Inflammatory macrophage treated with lipopolysaccharide for 4 hours (primary cell): Measurements from ENCODE around the gene GRAMD1B.
"Not testable (repeated sequence)": the region's sequence is repeated elsewhere in the genome, so short reads cannot be mapped to it uniquely, and the experiment has no call there.

Source experiments
- DNase-seq: peaks from one replicate; pipeline ENCODE4 v3.0.0-alpha.2; 2020

GRAMD1B gene

DNA sequence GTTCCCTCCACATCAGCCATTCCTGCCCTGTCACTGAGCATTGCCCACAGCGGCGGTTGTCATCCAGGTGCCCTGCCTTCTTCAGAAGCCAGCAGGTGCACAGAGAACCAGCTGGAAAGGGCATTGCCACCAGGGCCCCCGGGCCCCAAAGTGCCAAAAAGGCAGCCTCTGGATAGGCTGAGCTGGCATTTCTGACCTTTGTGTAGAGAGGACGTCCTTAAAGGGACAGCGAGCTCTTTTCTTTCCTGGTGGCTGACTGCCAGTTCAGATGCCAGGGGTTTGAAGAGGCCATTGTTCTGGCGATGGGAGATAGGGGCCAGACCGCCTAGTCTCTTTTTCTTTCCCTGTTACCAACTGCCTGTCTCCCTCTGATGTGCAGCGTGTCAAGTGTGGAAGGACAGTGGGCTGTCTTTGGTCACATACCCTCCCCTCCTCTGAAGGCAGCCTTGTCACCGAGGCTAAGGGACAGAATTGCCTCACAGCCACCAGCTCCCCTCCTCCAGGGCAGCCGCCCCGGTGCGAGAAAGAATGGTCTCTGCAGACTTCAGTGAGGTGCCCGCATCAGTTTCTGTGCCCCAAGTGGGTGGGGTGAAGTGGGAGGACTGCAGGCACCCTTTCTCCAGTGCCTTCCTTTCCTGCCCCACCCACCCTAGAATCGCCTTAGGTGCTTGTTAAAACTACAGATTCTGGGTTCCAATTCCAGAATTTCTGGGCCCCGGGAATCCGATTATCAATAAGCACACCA, 114.7 kb downstream of the GRAMD1B start:
- no peak for DNase-seq

DNA sequence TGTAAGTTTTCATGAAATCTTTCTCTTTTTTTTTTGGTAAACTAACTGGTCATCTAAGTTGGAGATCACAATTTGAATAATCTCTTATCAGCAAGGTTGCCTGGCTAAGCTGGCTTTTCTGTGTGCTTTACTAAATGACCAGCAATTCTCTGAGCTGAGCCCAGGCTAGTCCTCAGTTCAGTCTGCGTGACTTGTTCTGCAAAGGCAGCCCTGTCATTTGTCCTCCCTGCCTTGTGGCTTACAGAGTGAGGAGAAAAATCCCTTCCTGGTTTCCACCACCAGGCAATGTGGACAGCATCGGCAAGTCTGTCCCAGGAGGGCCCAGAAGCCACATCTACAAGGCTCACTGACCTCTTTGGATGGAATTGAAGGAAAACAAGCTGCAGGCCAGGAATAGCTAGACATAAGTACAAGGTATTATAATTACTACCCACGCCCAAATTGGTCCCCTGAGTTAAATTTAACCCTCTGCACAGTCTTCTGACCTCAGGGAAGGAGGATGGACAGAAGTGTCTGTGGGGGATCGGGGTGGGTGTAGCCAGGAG, 115.7 kb downstream of the GRAMD1B start:
- no peak for DNase-seq

DNA sequence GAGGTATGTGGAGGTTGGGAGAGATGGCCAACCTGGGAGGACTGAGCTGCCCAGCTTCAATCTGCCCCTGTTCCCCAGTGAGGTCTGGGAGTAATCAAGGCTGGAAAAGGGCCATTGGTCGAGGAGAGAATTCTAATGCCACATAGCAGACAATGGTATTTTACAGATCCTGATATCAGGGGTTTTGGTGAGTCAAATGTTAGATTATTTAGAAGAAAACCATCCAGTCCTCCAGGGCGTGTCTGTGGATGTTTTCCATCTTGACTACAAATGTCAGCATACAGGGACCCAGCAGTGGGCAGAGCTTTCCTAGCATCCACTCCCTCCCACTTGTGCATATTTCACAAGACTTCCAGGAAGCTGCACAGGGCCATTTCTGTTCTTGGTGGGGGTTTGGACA, 116.4 kb downstream of the GRAMD1B start:
- DNase-seq, result no peak

DNA sequence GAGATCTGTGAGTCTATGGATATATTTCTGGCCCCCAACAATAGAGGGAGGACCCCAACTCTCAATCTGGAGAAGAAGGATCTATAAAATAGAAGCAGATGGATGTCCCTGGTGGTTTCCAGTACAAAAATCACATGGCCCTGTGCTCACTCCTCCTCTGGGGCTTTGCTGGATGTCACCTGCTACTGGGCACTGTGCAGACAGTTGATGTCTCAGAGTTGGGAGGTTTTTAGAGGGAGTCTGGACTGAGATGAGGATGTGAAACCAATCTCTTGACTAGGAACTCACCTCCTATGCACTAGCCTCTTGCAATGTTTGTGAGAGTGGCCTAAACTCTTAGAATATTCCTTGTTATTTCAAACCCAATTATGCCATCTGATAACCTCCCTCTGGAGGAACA, 117.1 kb downstream of the GRAMD1B start:
- peak; percentile 78 for DNase-seq

DNA sequence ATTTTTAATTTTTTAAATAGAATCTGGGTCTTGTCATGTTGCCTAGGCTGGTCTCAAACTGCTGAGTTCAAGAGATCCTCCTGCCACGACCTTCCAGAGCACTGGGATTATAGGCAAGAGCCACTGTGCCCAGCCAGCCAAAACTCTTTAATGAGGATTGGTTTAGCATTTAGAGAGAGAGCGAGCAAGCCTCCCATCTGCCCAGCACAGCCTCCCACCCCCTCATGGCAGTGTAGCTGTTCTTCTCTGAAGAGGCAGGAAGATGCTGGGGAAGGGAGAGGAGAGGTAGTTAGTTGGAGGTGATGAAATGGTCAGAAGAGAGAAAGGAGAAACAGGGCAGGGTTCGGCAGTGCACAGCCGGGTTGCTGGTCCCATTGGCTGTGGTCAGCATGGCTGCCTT, 118.7 kb downstream of the GRAMD1B start:
- no peak for DNase-seq

DNA sequence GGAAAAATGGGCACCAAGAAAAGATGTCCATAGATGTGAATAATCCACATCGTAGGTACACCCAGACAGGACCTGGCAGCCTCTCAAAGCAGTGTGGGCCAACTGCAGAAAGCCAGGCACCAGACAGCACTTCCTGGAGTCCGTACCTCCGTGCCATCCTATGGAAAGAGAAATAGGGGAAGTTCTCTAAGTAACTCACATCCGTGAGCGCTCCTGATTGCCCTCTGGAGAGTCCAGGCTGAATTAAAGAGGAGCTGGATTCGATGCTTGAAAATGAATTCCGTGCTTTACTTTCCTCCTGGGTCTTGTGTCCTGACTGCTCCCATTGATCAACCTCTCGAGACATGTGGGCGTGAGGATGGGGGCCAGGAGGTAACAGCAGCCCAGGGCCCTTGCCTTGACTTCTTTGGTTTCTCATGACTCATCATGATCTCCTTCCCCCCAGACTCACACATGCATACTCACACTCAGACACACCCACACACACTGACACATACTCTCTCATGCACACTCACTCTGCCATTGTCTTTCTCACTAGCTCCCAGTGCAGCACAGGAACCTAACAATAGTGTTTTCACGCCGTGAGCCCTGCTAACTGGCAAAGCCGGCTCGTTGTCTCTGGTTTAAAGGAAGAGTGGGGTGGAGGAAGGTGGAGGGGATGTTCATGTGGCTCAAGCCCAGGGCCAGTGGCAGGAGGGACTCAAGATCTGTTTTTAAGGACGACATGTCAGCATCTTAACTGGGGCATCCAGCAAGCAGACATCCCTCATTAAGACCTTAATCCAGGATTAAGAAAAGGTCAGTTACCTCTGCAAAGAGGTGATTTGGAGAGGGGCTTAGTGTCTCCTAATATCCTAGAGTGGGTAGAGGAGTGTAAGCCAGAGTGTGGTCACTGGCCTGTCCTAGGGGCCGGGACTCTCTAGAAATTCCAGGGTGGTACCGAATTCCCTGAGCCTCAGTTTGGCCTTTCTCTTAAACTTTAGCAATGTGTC, 120.2 kb downstream of the GRAMD1B start:
- peak; percentile 26 for DNase-seq

DNA sequence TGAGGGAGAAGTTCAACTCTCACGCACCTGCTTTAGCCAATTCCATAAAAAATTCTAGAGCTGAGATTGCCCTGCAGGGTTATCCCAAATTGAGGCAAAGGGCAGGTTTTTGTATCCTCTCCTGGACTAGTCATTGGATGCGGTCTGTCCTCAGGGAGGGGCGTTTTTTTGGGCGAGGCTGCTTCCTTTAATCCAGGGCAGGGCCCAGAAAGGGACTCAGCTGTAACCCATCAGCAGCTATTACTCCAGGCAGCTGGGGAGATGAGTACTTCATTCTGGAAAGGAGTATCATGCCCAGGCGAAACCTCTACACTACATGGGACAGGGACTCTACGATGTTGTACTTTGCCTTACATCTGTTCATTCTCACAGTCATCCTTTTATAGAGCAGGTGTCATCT, 121.0 kb downstream of the GRAMD1B start:
- no peak for DNase-seq

DNA sequence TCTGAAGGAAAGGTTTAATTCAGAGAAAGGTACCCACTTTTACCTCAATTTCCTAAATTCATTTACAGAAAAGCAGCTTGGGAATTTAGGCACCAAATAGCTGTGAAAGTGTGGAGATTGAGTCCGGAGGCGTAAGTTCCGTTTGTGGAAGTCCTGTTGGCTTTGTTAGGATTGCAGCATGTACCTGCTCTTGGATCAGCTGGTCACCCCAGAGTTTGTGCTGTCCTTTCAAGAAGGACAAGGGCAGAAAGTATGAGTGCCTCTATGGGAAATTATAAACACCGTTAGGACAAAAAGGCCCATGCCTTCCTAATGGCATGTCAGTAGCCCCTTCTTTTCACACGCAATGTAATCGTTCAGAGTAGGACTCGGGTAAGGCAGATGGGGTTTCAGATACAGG, 126.6 kb downstream of the GRAMD1B start:
- no peak for DNase-seq

DNA sequence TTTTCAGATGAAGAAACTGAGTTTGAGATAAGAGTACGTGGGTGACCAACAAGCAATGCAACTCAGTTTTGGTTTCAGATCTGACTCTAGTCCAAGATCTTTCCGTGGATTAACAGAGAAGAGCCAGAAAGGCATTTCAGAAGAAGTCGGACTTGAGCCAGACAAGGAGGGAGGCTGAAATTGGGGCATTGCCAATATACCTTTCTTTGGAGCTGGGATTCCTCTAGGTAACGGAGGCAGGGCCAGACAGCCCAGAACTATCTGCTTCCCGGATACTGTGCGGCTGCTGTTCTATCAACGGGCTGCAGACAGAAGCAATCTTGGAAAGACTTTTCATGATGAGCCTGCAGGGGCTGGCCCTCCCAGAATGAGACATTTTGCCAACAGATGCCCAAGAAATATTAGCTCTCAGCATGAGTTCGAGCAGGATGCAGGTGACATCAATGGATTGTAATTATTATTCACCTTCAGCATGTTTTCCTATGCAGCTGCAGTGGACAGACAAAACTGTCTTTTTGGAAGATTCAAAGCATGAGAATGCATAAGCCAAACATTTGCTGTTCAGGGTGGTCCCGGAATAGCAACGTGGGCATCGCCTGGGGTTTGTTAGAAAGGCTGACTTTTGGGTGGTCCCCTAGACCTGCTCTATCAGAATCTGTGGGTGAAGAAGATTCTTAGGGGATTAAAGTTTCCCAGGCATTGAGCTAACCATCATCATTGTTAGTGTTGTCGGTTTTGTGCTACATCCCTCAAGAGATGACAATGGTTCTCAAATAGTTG, 128.7 kb downstream of the GRAMD1B start:
- peak; percentile 30 for DNase-seq

DNA sequence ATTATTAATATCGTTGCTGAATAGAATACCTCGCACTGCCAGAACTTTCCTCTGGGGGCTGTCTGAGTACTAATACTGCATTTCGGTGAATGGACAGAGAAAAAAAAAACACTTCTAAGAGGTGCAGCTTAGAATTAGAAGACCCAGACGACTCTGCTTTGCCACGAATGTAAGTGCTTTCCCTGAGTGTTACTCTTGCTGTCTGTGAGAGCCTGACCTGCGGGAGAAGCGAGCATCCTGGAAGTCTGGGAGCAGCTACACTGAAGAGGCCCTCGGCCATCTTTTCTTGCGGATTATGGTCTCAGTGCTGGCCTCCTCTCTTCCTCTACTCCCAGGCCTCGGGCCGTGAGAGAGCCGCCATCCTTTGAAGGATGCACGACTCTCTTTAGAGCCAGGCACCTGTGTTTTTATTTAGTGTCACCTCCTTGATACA, 129.5 kb downstream of the GRAMD1B start:
- DNase-seq, result no peak

DNA sequence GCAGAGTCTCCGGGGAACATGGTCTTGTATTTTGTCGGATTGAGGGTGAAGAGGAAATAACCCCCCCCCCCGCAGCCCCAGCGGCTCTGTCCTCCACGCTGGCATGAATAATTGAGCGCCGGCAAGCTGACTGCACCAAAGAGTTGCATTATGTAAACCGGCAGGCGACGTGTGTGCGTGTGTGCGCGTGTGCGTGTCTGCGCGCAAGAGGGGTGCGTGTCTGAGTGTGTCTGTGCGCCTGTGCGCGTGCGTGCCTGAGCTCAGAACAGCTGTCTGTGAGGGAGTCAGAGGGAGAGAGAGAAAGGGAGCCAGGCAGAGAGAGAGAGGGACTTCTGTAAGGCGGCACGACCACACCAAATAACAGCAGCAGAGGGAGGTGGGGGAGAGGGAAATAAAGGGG, 129.9 kb downstream of the GRAMD1B start:
- DNase-seq, result peak; percentile 38

DNA sequence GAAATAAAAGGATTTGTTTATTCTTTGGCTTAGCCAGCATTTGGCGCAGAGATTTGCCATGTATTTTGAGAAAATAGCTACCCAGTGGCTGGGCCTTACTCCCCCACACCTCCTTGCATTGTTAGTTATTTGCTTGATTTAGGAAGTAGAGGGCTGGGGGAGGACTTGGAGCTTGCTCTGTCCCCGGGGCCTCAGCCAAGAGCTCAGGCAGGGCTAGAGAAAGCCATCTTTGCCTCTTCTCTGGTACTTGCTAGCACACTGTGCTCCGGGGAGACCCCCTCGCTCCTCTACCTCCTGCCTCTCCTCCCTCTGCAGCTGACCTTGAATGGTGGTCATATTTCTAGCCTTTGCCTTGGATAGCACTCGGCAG, 131.3 kb downstream of the GRAMD1B start:
- no peak for DNase-seq

DNA sequence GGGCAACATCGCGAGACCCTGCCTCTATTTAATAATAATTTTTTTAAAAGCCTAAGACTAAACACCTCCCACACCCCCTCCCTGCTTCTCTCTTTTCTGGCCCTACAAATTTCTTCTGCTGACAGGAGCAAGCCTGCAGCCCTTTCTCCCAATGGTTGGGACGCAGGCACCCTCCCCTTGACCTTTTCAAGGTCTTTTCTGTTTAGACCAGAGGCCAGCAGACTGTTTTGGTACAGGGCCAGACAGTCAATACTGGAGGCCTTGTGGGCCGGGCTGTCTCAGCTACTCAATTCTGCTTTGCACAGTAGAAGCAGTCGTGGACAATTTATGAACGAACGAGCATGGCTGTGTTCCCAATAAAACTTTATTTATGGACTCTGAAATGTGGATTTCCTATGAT, 132.1 kb downstream of the GRAMD1B start:
- no peak for DNase-seq

DNA sequence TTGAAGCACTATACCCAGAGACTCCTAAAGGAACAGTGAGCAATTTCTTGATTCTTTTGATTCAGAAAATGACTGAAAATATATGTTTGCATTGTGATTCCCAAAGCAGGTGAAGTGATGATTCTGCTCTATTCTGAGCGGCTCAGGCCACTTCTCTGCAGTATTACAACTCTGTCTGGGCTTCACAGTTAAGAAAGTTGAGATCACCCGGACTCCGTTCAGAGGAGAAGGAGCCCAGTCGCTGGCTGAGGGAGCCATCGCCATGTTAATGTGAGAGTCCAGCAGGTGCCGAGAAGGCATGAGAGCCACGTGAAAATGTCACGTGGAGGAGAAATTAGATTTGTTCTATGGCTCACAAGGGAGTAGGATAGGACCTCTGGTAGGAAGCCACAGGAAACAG, 132.8 kb downstream of the GRAMD1B start:
- DNase-seq, result no peak

DNA sequence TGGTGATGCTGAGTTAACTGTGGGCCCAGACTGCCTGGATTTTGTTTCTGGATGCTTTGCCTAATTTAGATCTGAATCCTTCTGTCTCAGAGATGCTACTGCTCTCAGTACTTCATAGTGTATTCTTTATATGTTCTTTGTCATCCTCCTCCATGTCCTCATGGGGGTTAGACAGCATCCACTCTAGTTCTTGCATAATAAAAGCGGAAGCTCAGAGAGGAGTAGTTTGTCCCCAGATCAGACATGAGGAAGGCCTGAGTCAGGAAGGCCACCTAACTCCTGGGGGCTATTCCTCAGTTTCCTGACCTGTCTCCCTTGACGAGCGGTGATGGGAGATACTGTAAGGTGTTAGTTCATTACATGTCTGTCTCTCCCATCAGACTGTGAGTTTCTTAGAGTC, 134.2 kb downstream of the GRAMD1B start:
- peak; percentile 48 for DNase-seq

DNA sequence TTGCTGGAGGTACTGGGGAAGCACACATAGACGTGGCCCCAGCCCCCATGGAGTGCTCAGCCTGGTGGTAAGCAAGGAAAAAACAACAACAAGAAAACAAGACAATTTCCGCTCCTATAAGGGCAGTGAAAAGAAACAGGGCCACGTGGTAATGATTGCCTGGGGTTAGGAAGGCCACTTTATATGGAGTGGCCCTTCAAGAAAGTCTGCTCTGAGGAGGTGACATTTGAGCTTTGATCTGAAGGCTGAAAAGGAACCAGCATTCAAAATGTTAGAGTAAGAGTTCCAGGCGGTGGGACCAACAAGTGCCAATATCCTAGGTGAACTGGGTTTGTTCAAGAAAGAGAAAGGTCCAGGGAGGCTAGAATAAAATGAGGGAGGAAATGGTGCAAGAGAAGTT, 136.8 kb downstream of the GRAMD1B start:
- no peak for DNase-seq

DNA sequence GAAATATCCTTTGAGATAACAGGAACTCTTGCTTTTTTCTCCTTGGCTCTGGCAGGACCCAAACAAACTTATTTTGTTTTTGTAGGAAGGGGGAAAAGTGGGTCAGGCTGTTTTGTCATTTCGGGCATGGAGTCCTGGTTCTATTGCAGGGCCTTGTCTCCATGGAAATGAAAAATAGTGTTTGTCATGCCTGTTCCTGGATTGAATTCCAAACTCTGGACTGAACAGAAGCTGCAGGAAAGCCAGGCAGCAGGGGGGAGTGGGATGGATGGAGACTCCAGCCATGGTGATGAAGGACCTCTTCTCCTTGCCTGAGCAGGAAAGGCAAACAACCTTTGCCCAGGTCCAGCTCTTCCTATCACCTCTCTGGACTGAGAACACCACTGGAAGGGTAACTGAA, 137.4 kb downstream of the GRAMD1B start:
- DNase-seq, result no peak

DNA sequence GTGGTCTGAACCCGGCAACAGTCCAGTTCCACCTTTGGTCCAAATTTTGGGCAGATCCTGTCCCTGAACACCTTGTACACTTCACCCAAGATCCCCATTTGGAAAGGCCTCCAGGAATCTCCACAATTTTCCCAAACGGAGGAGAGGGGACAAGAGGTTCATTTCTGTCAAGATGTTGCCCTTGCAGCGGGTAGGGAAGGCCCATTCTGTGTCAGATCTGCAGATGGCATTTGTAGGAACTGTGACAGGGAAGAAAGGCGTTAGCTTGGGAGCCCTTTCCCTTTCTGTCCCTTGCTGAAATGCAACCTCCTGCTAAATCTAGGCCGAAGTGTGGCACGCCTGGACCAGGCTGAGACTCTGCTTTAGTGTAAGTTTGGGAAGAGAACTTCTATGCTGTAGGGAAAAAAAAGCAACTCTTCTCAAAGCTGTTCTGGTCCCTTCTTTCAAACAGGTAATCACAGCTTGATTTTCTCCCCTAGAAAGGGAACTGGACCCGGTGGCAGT, 138.3 kb downstream of the GRAMD1B start:
- no peak for DNase-seq

DNA sequence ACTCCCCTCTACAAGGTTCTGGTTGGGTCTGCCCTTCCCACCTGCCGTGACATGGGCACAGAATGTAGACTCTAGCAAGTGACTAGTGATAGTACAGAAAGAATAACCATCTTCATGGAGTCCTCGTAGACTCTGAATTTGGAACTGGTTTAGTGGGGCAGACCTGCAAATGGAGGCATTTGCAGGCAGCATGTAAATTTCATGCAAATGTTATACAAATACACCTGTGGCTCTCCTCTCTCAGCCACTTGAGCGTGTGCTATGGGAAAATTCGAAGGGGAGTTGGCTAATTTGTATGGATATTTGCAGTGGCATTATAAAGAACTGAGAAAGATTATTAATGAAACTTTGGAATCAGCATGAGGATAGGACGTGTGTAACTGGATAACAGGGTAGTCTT, 139.3 kb downstream of the GRAMD1B start:
- no peak for DNase-seq

DNA sequence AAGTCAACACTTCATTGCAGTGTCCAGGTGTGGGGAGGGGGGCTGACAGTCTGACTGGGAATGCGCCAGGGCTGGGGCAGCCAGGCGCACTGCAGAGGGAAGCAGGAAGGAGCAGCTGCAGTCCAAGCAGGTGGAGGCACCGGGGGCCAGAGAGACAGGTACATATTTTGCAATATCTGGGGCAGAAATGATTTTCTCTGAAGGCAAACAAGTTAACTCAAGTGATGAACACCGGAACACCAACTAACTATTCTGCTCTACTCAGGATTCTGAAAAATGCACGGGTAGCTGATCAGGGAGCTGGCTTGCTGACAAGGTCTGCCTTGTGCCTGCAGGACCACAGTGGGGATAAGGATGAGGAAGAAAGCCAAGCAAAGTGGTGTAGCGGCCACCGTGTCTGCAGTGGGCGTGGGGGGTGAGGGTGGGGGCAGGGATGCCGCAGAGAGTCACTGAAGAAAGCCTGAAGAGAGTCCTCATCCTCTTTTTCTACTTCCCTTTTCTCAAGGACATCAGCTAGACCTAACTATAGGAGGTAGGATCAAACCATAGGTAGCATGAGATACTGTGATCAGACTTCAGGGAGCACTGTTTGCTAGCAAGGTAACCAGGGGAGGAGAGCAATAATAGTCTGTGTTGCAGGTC, 141.0 kb downstream of the GRAMD1B start:
- no peak for DNase-seq

DNA sequence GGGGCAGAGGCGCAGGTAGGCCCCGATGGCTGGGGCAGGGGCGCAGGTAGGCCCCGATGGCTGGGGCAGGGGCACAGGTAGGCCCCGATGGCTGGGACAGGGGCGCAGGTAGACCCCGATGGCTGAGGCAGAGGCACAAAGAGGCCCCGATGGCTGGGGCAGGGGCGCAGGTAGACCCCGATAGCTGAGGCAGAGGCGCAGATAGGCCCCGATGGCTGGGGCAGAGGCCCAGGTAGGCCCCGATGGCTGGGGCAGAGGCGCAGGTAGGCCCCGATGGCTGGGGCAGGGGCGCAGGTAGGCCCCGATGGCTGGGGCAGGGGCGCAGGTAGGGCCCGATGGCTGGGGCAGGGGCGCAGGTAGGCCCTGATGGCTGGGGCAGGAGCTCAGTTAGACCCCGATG, 142.7 kb downstream of the GRAMD1B start:
- not testable (repeated sequence) for DNase-seq

DNA sequence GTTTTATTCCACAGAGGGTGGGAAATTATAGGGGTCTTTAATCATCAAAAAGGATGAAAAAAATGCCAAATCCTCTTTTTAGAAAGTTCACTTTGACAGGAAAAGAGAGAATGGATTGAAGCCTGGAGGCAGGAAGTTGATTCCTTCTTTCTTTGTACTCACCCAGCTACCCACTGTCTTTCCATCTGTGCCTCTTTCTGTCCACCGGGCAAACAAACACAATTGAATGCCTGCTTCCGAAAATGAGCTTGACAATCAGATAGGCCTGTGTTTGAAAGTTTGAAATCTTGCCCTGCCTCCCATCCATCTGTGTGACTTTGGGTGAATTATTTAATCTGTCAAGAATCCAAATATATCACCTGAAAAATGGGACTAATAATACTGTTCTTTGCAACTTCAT, 143.2 kb downstream of the GRAMD1B start:
- no peak for DNase-seq
